Measurements from ENCODE around the gene KRTAP20-4.

- TF ChIP-seq POLR2A (IDR thresholded peaks at IDR 0.05) = no peak
- TF ChIP-seq POLR2AphosphoS5 (IDR thresholded peaks at IDR 0.05) = no peak
Measured at GRCh38 chr21:30620522-30620921, at the start of gene KRTAP20-4.
